Measurements from ENCODE around the gene SPACA9. TPM values are rescaled to one million over a fixed set of nuclear protein-coding genes. Genes with fewer than 3 reads are reported as not detected.
A peak's percentile ranks its signal among the peaks of the same experiment; 100 is the strongest.

SPACA9 gene
- 0.75 TPM for total RNA-seq

- peak; percentile 71 for ATAC-seq
These were observed at the start of gene SPACA9 for GRCh38 chr9:132878695-132879456. TSS of gene SPACA9 (plus strand) at chr9:132878898. CDS start at chr9:132883948, 5,050 bp downstream.

GRCh38 chr9:132832171-132832881 is 46.4 kb upstream of the SPACA9 start:
- DNase-seq (ENCODE audit: low spot score), result no peak
- no peak for ATAC-seq

More at GRCh38 chr9:132878695-132879456, at the start of gene SPACA9:
- peak; percentile 61 for DNase-seq (ENCODE audit: low spot score)

GRCh38 chr9:132833550-132834121 is 45.1 kb upstream of the SPACA9 start:
- ATAC-seq (no peak), DNase-seq (ENCODE audit: low spot score) (no peak)

- ATAC-seq, result no peak
- no peak for DNase-seq (ENCODE audit: low spot score)
These were observed 44.4 kb upstream of the SPACA9 start for GRCh38 chr9:132834343-132834742.

- ATAC-seq (no peak), DNase-seq (ENCODE audit: low spot score) (no peak)
These were observed 41.0 kb upstream of the SPACA9 start for GRCh38 chr9:132837501-132838286.

- ATAC-seq (no peak), DNase-seq (ENCODE audit: low spot score) (no peak)
These were observed 40.4 kb upstream of the SPACA9 start for GRCh38 chr9:132838291-132838690.

- DNase-seq (ENCODE audit: low spot score), result no peak
- no peak for ATAC-seq
These were observed 37.7 kb upstream of the SPACA9 start for GRCh38 chr9:132840980-132841379.

GRCh38 chr9:132842124-132843044 is 36.3 kb upstream of the SPACA9 start:
- no peak for DNase-seq (ENCODE audit: low spot score)
- ATAC-seq, result no peak

GRCh38 chr9:132846109-132846917 is 32.4 kb upstream of the SPACA9 start:
- DNase-seq (ENCODE audit: low spot score) (no peak), ATAC-seq (no peak)

- DNase-seq (ENCODE audit: low spot score) (no peak), ATAC-seq (no peak)
These were observed 31.7 kb upstream of the SPACA9 start for GRCh38 chr9:132846918-132847515.

GRCh38 chr9:132849185-132849706 is 29.5 kb upstream of the SPACA9 start:
- peak; percentile 54 for DNase-seq (ENCODE audit: low spot score)
- ATAC-seq, result peak; percentile 77

- no peak for ATAC-seq
- DNase-seq (ENCODE audit: low spot score), result no peak
These were observed 25.2 kb upstream of the SPACA9 start for GRCh38 chr9:132853482-132853881.

- DNase-seq (ENCODE audit: low spot score) (no peak), ATAC-seq (no peak)
These were observed 23.9 kb upstream of the SPACA9 start for GRCh38 chr9:132854832-132855231.

- ATAC-seq (no peak), DNase-seq (ENCODE audit: low spot score) (no peak)
These were observed 22.8 kb upstream of the SPACA9 start for GRCh38 chr9:132855904-132856303.

GRCh38 chr9:132857031-132857430 is 21.7 kb upstream of the SPACA9 start:
- ATAC-seq (peak; percentile 80), DNase-seq (ENCODE audit: low spot score) (no peak)

- DNase-seq (ENCODE audit: low spot score) (no peak), ATAC-seq (no peak)
These were observed 20.9 kb upstream of the SPACA9 start for GRCh38 chr9:132857616-132858342.

- ATAC-seq, result no peak
- DNase-seq (ENCODE audit: low spot score), result no peak
These were observed 19.9 kb upstream of the SPACA9 start for GRCh38 chr9:132858751-132859150.

GRCh38 chr9:132861666-132862065 is 17.0 kb upstream of the SPACA9 start:
- DNase-seq (ENCODE audit: low spot score) (no peak), ATAC-seq (no peak)

Data from left lobe of liver (tissue), 2 donors.